Dedifferentiated amniotic fluid mesenchymal stem cell (primary cell): ENCODE data around the gene ARHGAP1.

Source experiments
- DNase-seq: peaks from one replicate; pipeline ENCODE4 v3.0.0-alpha.2; 2016; ENCODE audit errors: extremely low spot score

The ARHGAP1 gene

GRCh38 chr11:46640036-46640788 lies 60.2 kb downstream of the ARHGAP1 start:
- DNase-seq = peak; percentile 8

GRCh38 chr11:46639197-46639839 lies 61.1 kb downstream of the ARHGAP1 start:
- peak; percentile 9 for DNase-seq

GRCh38 chr11:46637546-46637945 lies 62.9 kb downstream of the ARHGAP1 start:
- DNase-seq = no peak

GRCh38 chr11:46635557-46636139 lies 64.8 kb downstream of the ARHGAP1 start:
- DNase-seq = no peak

- no peak for DNase-seq
Measured at GRCh38 chr11:46633291-46634217, 66.9 kb downstream of the ARHGAP1 start.

- DNase-seq = no peak
Measured at GRCh38 chr11:46632502-46632901, 67.9 kb downstream of the ARHGAP1 start.

GRCh38 chr11:46631676-46632075 lies 68.7 kb downstream of the ARHGAP1 start:
- no peak for DNase-seq

GRCh38 chr11:46630237-46630636 lies 70.2 kb downstream of the ARHGAP1 start:
- no peak for DNase-seq

- no peak for DNase-seq
Measured at GRCh38 chr11:46628961-46629360, 71.5 kb downstream of the ARHGAP1 start.
